ENCODE results near the gene EVC2. TPM values are rescaled to one million over a fixed set of nuclear protein-coding genes. Genes with fewer than 3 reads are reported as not detected.
"Not testable (repeated sequence)": the region's sequence is repeated elsewhere in the genome, so short reads cannot be mapped to it uniquely, and the experiment has no call there.

Gene EVC2
- polyA plus RNA-seq, 3 donors = 8.3 to 9.2 (median 9.0) TPM

- no peak for DNase-seq (ENCODE audit: low read depth in 3 of 3, low spot score in 2 of 3)
These were observed 38.7 kb upstream of the EVC2 start for GRCh38 chr4:5746829-5747737.

- no peak for DNase-seq (ENCODE audit: low read depth in 3 of 3, low spot score in 2 of 3)
These were observed 37.9 kb upstream of the EVC2 start for GRCh38 chr4:5746250-5746649.

GRCh38 chr4:5742968-5743367 lies 34.6 kb upstream of the EVC2 start:
- DNase-seq (ENCODE audit: low read depth in 3 of 3, low spot score in 2 of 3) = no peak

- DNase-seq (ENCODE audit: low read depth in 3 of 3, low spot score in 2 of 3) = no peak
These were observed 34.0 kb upstream of the EVC2 start for GRCh38 chr4:5742388-5742787.

GRCh38 chr4:5738061-5738460 lies 29.7 kb upstream of the EVC2 start:
- no peak for DNase-seq (ENCODE audit: low read depth in 3 of 3, low spot score in 2 of 3)

- no peak for DNase-seq (ENCODE audit: low read depth in 3 of 3, low spot score in 2 of 3)
These were observed 27.1 kb upstream of the EVC2 start for GRCh38 chr4:5735463-5735862.

- no peak for DNase-seq (ENCODE audit: low read depth in 3 of 3, low spot score in 2 of 3)
These were observed 26.5 kb upstream of the EVC2 start for GRCh38 chr4:5734853-5735252.

- no peak for DNase-seq (ENCODE audit: low read depth in 3 of 3, low spot score in 2 of 3)
These were observed 23.8 kb upstream of the EVC2 start for GRCh38 chr4:5732158-5732557.

GRCh38 chr4:5730993-5731990 lies 22.9 kb upstream of the EVC2 start:
- DNase-seq (ENCODE audit: low read depth in 3 of 3, low spot score in 2 of 3) = no peak

GRCh38 chr4:5730436-5730835 lies 22.1 kb upstream of the EVC2 start:
- no peak for DNase-seq (ENCODE audit: low read depth in 3 of 3, low spot score in 2 of 3)

- not testable (repeated sequence) for DNase-seq (ENCODE audit: low read depth in 3 of 3, low spot score in 2 of 3)
These were observed 20.1 kb upstream of the EVC2 start for GRCh38 chr4:5728412-5728811.

- no peak for DNase-seq (ENCODE audit: low read depth in 3 of 3, low spot score in 2 of 3)
These were observed 16.0 kb upstream of the EVC2 start for GRCh38 chr4:5724377-5724776.

GRCh38 chr4:5722328-5722727 lies 14.0 kb upstream of the EVC2 start:
- DNase-seq (ENCODE audit: low read depth in 3 of 3, low spot score in 2 of 3) = no peak

- no peak for DNase-seq (ENCODE audit: low read depth in 3 of 3, low spot score in 2 of 3)
These were observed 13.6 kb upstream of the EVC2 start for GRCh38 chr4:5721923-5722322.

GRCh38 chr4:5720980-5721379 lies 12.6 kb upstream of the EVC2 start:
- no peak for DNase-seq (ENCODE audit: low read depth in 3 of 3, low spot score in 2 of 3)

- DNase-seq (ENCODE audit: low read depth in 3 of 3, low spot score in 2 of 3) = no peak
These were observed 11.9 kb upstream of the EVC2 start for GRCh38 chr4:5720157-5720850.

- DNase-seq (ENCODE audit: low read depth in 3 of 3, low spot score in 2 of 3) = no peak
These were observed 11.1 kb upstream of the EVC2 start for GRCh38 chr4:5719350-5720055.

GRCh38 chr4:5718411-5718810 lies 10.1 kb upstream of the EVC2 start:
- no peak for DNase-seq (ENCODE audit: low read depth in 3 of 3, low spot score in 2 of 3)

GRCh38 chr4:5717449-5718158 lies 9.2 kb upstream of the EVC2 start:
- no peak for DNase-seq (ENCODE audit: low read depth in 3 of 3, low spot score in 2 of 3)

- DNase-seq (ENCODE audit: low read depth in 3 of 3, low spot score in 2 of 3) = no peak
These were observed 8.0 kb upstream of the EVC2 start for GRCh38 chr4:5716391-5716790.
